DND-41 (cell line): ENCODE measurements around the gene EIF1.

Experiments
- EZH2 ChIP-seq: IDR thresholded peaks from 3 replicates; pipeline ENCODE4 v1.6.1; 2012; ENCODE audit warnings: borderline replicate concordance, low read depth, mild to moderate bottlenecking, moderate library complexity, low read length, inconsistent platforms; ENCODE audit not compliant: severe bottlenecking
- TF ChIP-seq, protein P1 (sequence below): IDR thresholded peaks from 2 replicates; pipeline ENCODE4 v1.5.1; 2012; ENCODE audit warnings: borderline replicate concordance, low read length, moderate library complexity, mild to moderate bottlenecking; ENCODE audit not compliant: poor library complexity, severe bottlenecking; ENCODE audit errors: extremely low read depth

- TF ChIP-seq, protein P1, sequence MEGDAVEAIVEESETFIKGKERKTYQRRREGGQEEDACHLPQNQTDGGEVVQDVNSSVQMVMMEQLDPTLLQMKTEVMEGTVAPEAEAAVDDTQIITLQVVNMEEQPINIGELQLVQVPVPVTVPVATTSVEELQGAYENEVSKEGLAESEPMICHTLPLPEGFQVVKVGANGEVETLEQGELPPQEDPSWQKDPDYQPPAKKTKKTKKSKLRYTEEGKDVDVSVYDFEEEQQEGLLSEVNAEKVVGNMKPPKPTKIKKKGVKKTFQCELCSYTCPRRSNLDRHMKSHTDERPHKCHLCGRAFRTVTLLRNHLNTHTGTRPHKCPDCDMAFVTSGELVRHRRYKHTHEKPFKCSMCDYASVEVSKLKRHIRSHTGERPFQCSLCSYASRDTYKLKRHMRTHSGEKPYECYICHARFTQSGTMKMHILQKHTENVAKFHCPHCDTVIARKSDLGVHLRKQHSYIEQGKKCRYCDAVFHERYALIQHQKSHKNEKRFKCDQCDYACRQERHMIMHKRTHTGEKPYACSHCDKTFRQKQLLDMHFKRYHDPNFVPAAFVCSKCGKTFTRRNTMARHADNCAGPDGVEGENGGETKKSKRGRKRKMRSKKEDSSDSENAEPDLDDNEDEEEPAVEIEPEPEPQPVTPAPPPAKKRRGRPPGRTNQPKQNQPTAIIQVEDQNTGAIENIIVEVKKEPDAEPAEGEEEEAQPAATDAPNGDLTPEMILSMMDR: no peak
- no peak for TF ChIP-seq EZH2
These were observed 35.3 kb downstream of the EIF1 start for GRCh38 chr17:41723801-41724475.
